MM.1S (cell line): ENCODE data around the gene PDZRN4.

ENCODE experiments used
- DNase-seq: peaks from one replicate; pipeline ENCODE4 v3.0.0-alpha.2; 2015
- H2AFZ ChIP-seq: fragments of 300-600 bp; sonication (generic); 2 replicates; pipeline ENCODE4 v1.6.0; 2016; ENCODE audit warnings: antibody characterized with exemption, low read length
- H3F3A ChIP-seq: fragments of 300-600 bp; sonication (generic); 2 replicates; pipeline ENCODE4 v1.6.1; 2016; ENCODE audit warnings: mild to moderate bottlenecking, antibody characterized with exemption, low read length, moderate library complexity, mixed read lengths; ENCODE audit not compliant: insufficient read depth
- H3K27ac ChIP-seq: fragments of 300-600 bp; sonication (generic); 2 replicates; pipeline ENCODE4 v1.5.1; 2016; ENCODE audit warnings: mild to moderate bottlenecking, low read length
- H3K27me3 ChIP-seq: fragments of 300-600 bp; sonication (generic); replicated peaks from 2 replicates; pipeline ENCODE4 v1.6.0; 2016; ENCODE audit warnings: low read length; ENCODE audit not compliant: insufficient read depth
- H3K36me3 ChIP-seq: fragments of 300-600 bp; sonication (generic); replicated peaks from 2 replicates; pipeline ENCODE4 v1.6.1; 2016; ENCODE audit warnings: mild to moderate bottlenecking, low read length, mixed read lengths; ENCODE audit not compliant: insufficient read depth
- H3K4me1 ChIP-seq: fragments of 300-600 bp; sonication (generic); 2 replicates; pipeline ENCODE4 v1.6.1; 2016; ENCODE audit warnings: low read length, mixed read lengths
- H3K4me2 ChIP-seq: fragments of 300-600 bp; sonication (generic); 2 replicates; pipeline ENCODE4 v1.6.0; 2016; ENCODE audit warnings: low read depth, low read length
- H3K4me3 ChIP-seq: fragments of 300-600 bp; sonication (generic); 2 replicates; pipeline ENCODE4 v1.5.1; 2016; ENCODE audit warnings: low read length, mixed read lengths
- H3K79me2 ChIP-seq: fragments of 300-600 bp; sonication (generic); 2 replicates; pipeline ENCODE4 v1.6.1; 2016; ENCODE audit warnings: mixed run types, low read length, mixed read lengths
- H3K9ac ChIP-seq: fragments of 300-600 bp; sonication (generic); 2 replicates; pipeline ENCODE4 v1.6.1; 2016; ENCODE audit warnings: low read length, mixed read lengths
- H3K9me2 ChIP-seq: fragments of 300-600 bp; sonication (generic); replicated peaks from 2 replicates; pipeline ENCODE4 v1.6.1; 2016; ENCODE audit warnings: mild to moderate bottlenecking, low read length, mixed read lengths; ENCODE audit not compliant: insufficient read depth
- H3K9me3 ChIP-seq: fragments of 300-600 bp; sonication (generic); replicated peaks from 2 replicates; pipeline ENCODE4 v1.6.1; 2016; ENCODE audit warnings: mild to moderate bottlenecking, low read length, mixed read lengths; ENCODE audit not compliant: insufficient read depth
- H4K20me1 ChIP-seq: fragments of 300-600 bp; sonication (generic); 2 replicates; pipeline ENCODE4 v1.6.1; 2016; ENCODE audit warnings: mild to moderate bottlenecking, low read length, moderate library complexity, mixed read lengths; ENCODE audit not compliant: insufficient read depth
- EZH2 ChIP-seq: fragments of 300-600 bp; sonication (generic); optimal IDR thresholded peaks from 2 replicates; pipeline ENCODE3; 2017; ENCODE audit warnings: low read depth, mild to moderate bottlenecking, antibody characterized with exemption, low read length, mixed read lengths
- EZH2phosphoT487 ChIP-seq: fragments of 300-600 bp; sonication (generic); IDR thresholded peaks from 2 replicates; pipeline ENCODE4 v1.6.1; 2018; ENCODE audit warnings: antibody characterized with exemption, low read length
- TF ChIP-seq, protein P1 (sequence below): fragments of 300-600 bp; sonication (generic); IDR thresholded peaks from 2 replicates; pipeline ENCODE4 v1.5.1; 2016; ENCODE audit warnings: antibody characterized with exemption, low read length, mixed read lengths

Gene PDZRN4

GRCh38 chr12:41587574-41587973 is 399.5 kb downstream of the PDZRN4 start:
- no peak overlapping the region for H3K4me2 ChIP-seq
- no peaks in the 10 kb centered on the region for H3F3A ChIP-seq
- H3K27ac ChIP-seq, result no peak overlapping the region
- no peaks in the 10 kb centered on the region for H3K4me1 ChIP-seq
- DNase-seq, result no peak
- no peak overlapping the region for H2AFZ ChIP-seq
- H3K9me3 ChIP-seq, result no peaks in the 10 kb centered on the region
- no peak overlapping the region for H3K4me3 ChIP-seq
- H3K27me3 ChIP-seq, result no peaks in the 10 kb centered on the region
- H3K79me2 ChIP-seq, result no peaks in the 10 kb centered on the region
- no peaks in the 10 kb centered on the region for H3K36me3 ChIP-seq
- H4K20me1 ChIP-seq, result no peaks in the 10 kb centered on the region
- H3K9me2 ChIP-seq, result no peaks in the 10 kb centered on the region
- no peak for TF ChIP-seq EZH2phosphoT487
- TF ChIP-seq, protein P1, sequence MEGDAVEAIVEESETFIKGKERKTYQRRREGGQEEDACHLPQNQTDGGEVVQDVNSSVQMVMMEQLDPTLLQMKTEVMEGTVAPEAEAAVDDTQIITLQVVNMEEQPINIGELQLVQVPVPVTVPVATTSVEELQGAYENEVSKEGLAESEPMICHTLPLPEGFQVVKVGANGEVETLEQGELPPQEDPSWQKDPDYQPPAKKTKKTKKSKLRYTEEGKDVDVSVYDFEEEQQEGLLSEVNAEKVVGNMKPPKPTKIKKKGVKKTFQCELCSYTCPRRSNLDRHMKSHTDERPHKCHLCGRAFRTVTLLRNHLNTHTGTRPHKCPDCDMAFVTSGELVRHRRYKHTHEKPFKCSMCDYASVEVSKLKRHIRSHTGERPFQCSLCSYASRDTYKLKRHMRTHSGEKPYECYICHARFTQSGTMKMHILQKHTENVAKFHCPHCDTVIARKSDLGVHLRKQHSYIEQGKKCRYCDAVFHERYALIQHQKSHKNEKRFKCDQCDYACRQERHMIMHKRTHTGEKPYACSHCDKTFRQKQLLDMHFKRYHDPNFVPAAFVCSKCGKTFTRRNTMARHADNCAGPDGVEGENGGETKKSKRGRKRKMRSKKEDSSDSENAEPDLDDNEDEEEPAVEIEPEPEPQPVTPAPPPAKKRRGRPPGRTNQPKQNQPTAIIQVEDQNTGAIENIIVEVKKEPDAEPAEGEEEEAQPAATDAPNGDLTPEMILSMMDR, result no peak
- no peak for TF ChIP-seq EZH2
- no peak overlapping the region for H3K9ac ChIP-seq

GRCh38 chr12:41589878-41590277 is 401.8 kb downstream of the PDZRN4 start:
- no peaks in the 10 kb centered on the region for H3K27me3 ChIP-seq
- no peak overlapping the region for H3K27ac ChIP-seq
- H3K4me2 ChIP-seq, result no peak overlapping the region
- H3K36me3 ChIP-seq, result no peaks in the 10 kb centered on the region
- H2AFZ ChIP-seq, result no peak overlapping the region
- H3K9ac ChIP-seq, result no peak overlapping the region
- no peaks in the 10 kb centered on the region for H3K9me3 ChIP-seq
- H3K4me3 ChIP-seq, result no peak overlapping the region
- no peaks in the 10 kb centered on the region for H3K4me1 ChIP-seq
- DNase-seq, result no peak
- no peaks in the 10 kb centered on the region for H3K79me2 ChIP-seq
- H4K20me1 ChIP-seq, result no peaks in the 10 kb centered on the region
- no peaks in the 10 kb centered on the region for H3F3A ChIP-seq
- no peaks in the 10 kb centered on the region for H3K9me2 ChIP-seq
- TF ChIP-seq EZH2phosphoT487 (no peak), EZH2 (no peak)

GRCh38 chr12:41596190-41596589 is 408.1 kb downstream of the PDZRN4 start:
- Histone ChIP-seq H3K27me3 (no peaks in the 10 kb centered on the region), H3K79me2 (no peaks in the 10 kb centered on the region), H3K36me3 (no peaks in the 10 kb centered on the region), H3K27ac (no peak overlapping the region), H2AFZ (no peak overlapping the region), H3K4me2 (no peak overlapping the region), H3K4me1 (no peaks in the 10 kb centered on the region), H3K9me3 (no peaks in the 10 kb centered on the region), H3K9me2 (no peaks in the 10 kb centered on the region), H3K4me3 (no peak overlapping the region), H3F3A (no peaks in the 10 kb centered on the region), H3K9ac (no peak overlapping the region), H4K20me1 (no peaks in the 10 kb centered on the region)
- no peak for TF ChIP-seq EZH2
- TF ChIP-seq, protein P1, result no peak
- TF ChIP-seq EZH2phosphoT487, result no peak
- no peak for DNase-seq

- Histone ChIP-seq H3K9ac (no peak overlapping the region), H3K27ac (no peak overlapping the region), H3K36me3 (no peaks in the 10 kb centered on the region), H3F3A (no peaks in the 10 kb centered on the region), H2AFZ (no peak overlapping the region), H3K9me2 (no peaks in the 10 kb centered on the region), H3K79me2 (no peaks in the 10 kb centered on the region), H3K4me2 (no peak overlapping the region), H3K27me3 (no peaks in the 10 kb centered on the region), H3K4me1 (no peaks in the 10 kb centered on the region), H4K20me1 (no peaks in the 10 kb centered on the region), H3K4me3 (no peak overlapping the region), H3K9me3 (no peaks in the 10 kb centered on the region)
- no peak for TF ChIP-seq EZH2
- TF ChIP-seq, protein P1, result no peak
- no peak for TF ChIP-seq EZH2phosphoT487
- DNase-seq, result no peak
These were observed 416.7 kb downstream of the PDZRN4 start for GRCh38 chr12:41604830-41605229.
